IPS DF 6.9 (cell line): ENCODE results near the gene POLR1A.

Source experiments
- DNase-seq: peaks from one replicate; pipeline ENCODE4 v3.0.0-alpha.2; 2013; ENCODE audit warnings: low read depth, low spot score
- H3K27ac ChIP-seq: one replicate; pipeline ENCODE4 v1.5.1; 2013; ENCODE audit warnings: low read length, control low read depth
- H3K27me3 ChIP-seq: 2 replicates; pipeline ENCODE4 v1.6.1; 2013; ENCODE audit warnings: mild to moderate bottlenecking, low read length; ENCODE audit not compliant: control insufficient read depth, insufficient read depth
- H3K36me3 ChIP-seq: 2 replicates; pipeline ENCODE4 v1.6.1; 2013; ENCODE audit warnings: low read length; ENCODE audit not compliant: control insufficient read depth, insufficient read depth
- H3K4me1 ChIP-seq: 2 replicates; pipeline ENCODE4 v1.6.1; 2013; ENCODE audit warnings: low read length; ENCODE audit not compliant: control insufficient read depth, insufficient read depth
- H3K4me3 ChIP-seq: 2 replicates; pipeline ENCODE4 v1.5.1; 2013; ENCODE audit warnings: mild to moderate bottlenecking, low read length
- H3K9me3 ChIP-seq: 2 replicates; pipeline ENCODE4 v1.6.1; 2013; ENCODE audit warnings: low read length, inconsistent platforms; ENCODE audit not compliant: control insufficient read depth, insufficient read depth
- WGBS: extraction: QIAGEN DNeasy Blood & Tissue Kit; methylation state at CpG from one replicate; pipeline ENCODE4 v1.1.7; 2013; ENCODE audit warnings: mixed read lengths, missing lambda C conversion rate; ENCODE audit not compliant: insufficient read length, insufficient coverage; 5-methylcytosine and 5-hydroxymethylcytosine counted together

POLR1A gene

GRCh38 chr2:86065512-86065911 lies 40.2 kb downstream of the POLR1A start:
- no peak for DNase-seq
- Histone ChIP-seq H3K4me3 (no peak overlapping the region), H3K4me1 (no peaks in the 10 kb centered on the region), H3K27me3 (no peaks in the 10 kb centered on the region), H3K27ac (no peak overlapping the region), H3K36me3 (peaks cover 19% of the 10 kb centered on the region), H3K9me3 (no peaks in the 10 kb centered on the region)
- no CpG with 5 or more reads among the region's 5 CpGs for WGBS

GRCh38 chr2:86064006-86064405 lies 41.7 kb downstream of the POLR1A start:
- DNase-seq = no peak
- Histone ChIP-seq H3K27me3 (no peaks in the 10 kb centered on the region), H3K4me3 (no peak overlapping the region), H3K9me3 (no peaks in the 10 kb centered on the region), H3K4me1 (no peaks in the 10 kb centered on the region), H3K27ac (no peak overlapping the region), H3K36me3 (peaks cover 12% of the 10 kb centered on the region; the same call in 1 of the 2 replicates)
- WGBS = no CpG with 5 or more reads among the region's 2 CpGs

GRCh38 chr2:86062043-86062442 lies 43.6 kb downstream of the POLR1A start:
- DNase-seq = no peak
- Histone ChIP-seq H3K27ac (no peak overlapping the region), H3K4me3 (no peak overlapping the region), H3K4me1 (no peaks in the 10 kb centered on the region), H3K9me3 (no peaks in the 10 kb centered on the region), H3K27me3 (no peaks in the 10 kb centered on the region), H3K36me3 (peaks cover 12% of the 10 kb centered on the region; the same call in 1 of the 2 replicates)
- WGBS = no CpG with 5 or more reads among the region's 2 CpGs

- Histone ChIP-seq H3K36me3 (peaks cover 15% of the 10 kb centered on the region), H3K4me3 (no peak overlapping the region), H3K27ac (no peak overlapping the region), H3K9me3 (no peaks in the 10 kb centered on the region), H3K27me3 (no peaks in the 10 kb centered on the region), H3K4me1 (no peaks in the 10 kb centered on the region)
- no peak for DNase-seq
- WGBS = no CpG with 5 or more reads among the region's 4 CpGs
Measured at GRCh38 chr2:86056590-86057331, 48.9 kb downstream of the POLR1A start.

- DNase-seq = no peak
- no peaks in the 10 kb centered on the region for H3K27me3 ChIP-seq
- no peak overlapping the region for H3K4me3 ChIP-seq
- WGBS = no CpG with 5 or more reads among the region's 3 CpGs
- no peak overlapping the region for H3K27ac ChIP-seq
- peaks cover 21% of the 10 kb centered on the region for H3K36me3 ChIP-seq
- no peaks in the 10 kb centered on the region for H3K4me1 ChIP-seq
- no peaks in the 10 kb centered on the region for H3K9me3 ChIP-seq
Measured at GRCh38 chr2:86055314-86055713, 50.4 kb downstream of the POLR1A start.

GRCh38 chr2:86054535-86055082 lies 51.1 kb downstream of the POLR1A start:
- Histone ChIP-seq H3K9me3 (no peaks in the 10 kb centered on the region), H3K27ac (no peak overlapping the region), H3K4me1 (no peaks in the 10 kb centered on the region), H3K27me3 (no peaks in the 10 kb centered on the region), H3K4me3 (no peak overlapping the region), H3K36me3 (peaks cover 22% of the 10 kb centered on the region)
- DNase-seq = no peak
- no CpG with 5 or more reads among the region's 10 CpGs for WGBS

- DNase-seq = no peak
- H3K36me3 ChIP-seq = peaks cover 28% of the 10 kb centered on the region
Measured at GRCh38 chr2:86053166-86053565, 52.5 kb downstream of the POLR1A start.

GRCh38 chr2:86052676-86053075 lies 53.0 kb downstream of the POLR1A start:
- Histone ChIP-seq H3K27ac (no peak overlapping the region), H3K9me3 (no peaks in the 10 kb centered on the region), H3K27me3 (no peaks in the 10 kb centered on the region), H3K4me1 (no peaks in the 10 kb centered on the region), H3K4me3 (no peak overlapping the region), H3K36me3 (peaks cover 33% of the 10 kb centered on the region)
- DNase-seq = no peak
- no CpG with 5 or more reads among the region's 16 CpGs for WGBS

More at GRCh38 chr2:86053166-86053565, 52.5 kb downstream of the POLR1A start:
- Histone ChIP-seq H3K27ac (no peak overlapping the region), H3K4me3 (no peak overlapping the region), H3K4me1 (no peaks in the 10 kb centered on the region), H3K27me3 (no peaks in the 10 kb centered on the region), H3K9me3 (no peaks in the 10 kb centered on the region)
- no CpG with 5 or more reads among the region's 4 CpGs for WGBS

GRCh38 chr2:86052265-86052664 lies 53.4 kb downstream of the POLR1A start:
- Histone ChIP-seq H3K27ac (no peak overlapping the region), H3K36me3 (peaks cover 36% of the 10 kb centered on the region), H3K27me3 (no peaks in the 10 kb centered on the region), H3K4me3 (no peak overlapping the region), H3K9me3 (no peaks in the 10 kb centered on the region), H3K4me1 (no peaks in the 10 kb centered on the region)
- no peak for DNase-seq
- no CpG with 5 or more reads among the region's 6 CpGs for WGBS

- Histone ChIP-seq H3K27ac (no peak overlapping the region), H3K4me3 (no peak overlapping the region), H3K27me3 (no peaks in the 10 kb centered on the region), H3K4me1 (no peaks in the 10 kb centered on the region), H3K36me3 (peaks cover 45% of the 10 kb centered on the region), H3K9me3 (no peaks in the 10 kb centered on the region)
- DNase-seq = no peak
- no CpG with 5 or more reads among the region's 5 CpGs for WGBS
Measured at GRCh38 chr2:86050301-86050700, 55.4 kb downstream of the POLR1A start.

- H3K27ac ChIP-seq = no peak overlapping the region
- DNase-seq = no peak
- H3K4me3 ChIP-seq = no peak overlapping the region
- H3K9me3 ChIP-seq = no peaks in the 10 kb centered on the region
- H3K4me1 ChIP-seq = no peaks in the 10 kb centered on the region
- no peaks in the 10 kb centered on the region for H3K27me3 ChIP-seq
- no CpG with 5 or more reads among the region's 1 CpG for WGBS
- H3K36me3 ChIP-seq = peaks cover 47% of the 10 kb centered on the region
Measured at GRCh38 chr2:86049529-86049928, 56.2 kb downstream of the POLR1A start.
